Adrenal gland (tissue), 5 donors: ENCODE measurements around the gene OR8B12.

Experiments
- POLR2A ChIP-seq, 2 donors: fragments of 450-650 bp; IDR thresholded peaks; one replicate each; pipeline ENCODE4 v1.6.1; 2017; ENCODE audit warnings: antibody characterized with exemption in 2 of 2, mild to moderate bottlenecking in 2 of 2, moderate library complexity in 1 of 2
- TF ChIP-seq, protein P1 (sequence below), 6 experiments: fragments of 450-650 bp in 4 of 6; fragments of 200-600 bp in 2 of 6; sonication (generic) in 1 of 6; IDR thresholded peaks; 1 replicate in 5 of 6; 2 replicates in 1 of 6; pipeline versions ENCODE4 v1.5.1 to v1.8.0; 2016 to 2021; ENCODE audit warnings: antibody characterized with exemption in 6 of 6, mild to moderate bottlenecking in 2 of 6, moderate library complexity in 1 of 6
- donor health status: DM: no; HTN: no; CAD: no.

DNA sequence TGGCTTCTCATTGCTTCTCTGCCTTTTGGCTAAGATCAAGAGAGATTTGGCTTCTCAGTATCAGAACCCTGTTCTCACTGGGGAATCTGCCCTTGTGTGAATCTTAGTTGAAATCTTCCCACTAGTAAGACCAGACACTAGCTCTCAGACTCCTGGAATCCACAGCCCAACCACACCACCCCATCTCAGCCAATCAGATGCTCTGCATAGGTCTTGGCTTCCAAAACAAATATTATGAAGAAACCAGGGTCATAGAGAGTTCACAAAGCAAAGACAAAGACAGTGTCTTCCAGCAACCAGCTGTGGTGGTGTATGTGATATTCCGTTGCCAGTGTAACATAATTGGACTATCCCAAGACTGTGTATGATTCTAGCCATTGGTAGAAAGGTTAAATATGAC, 5.4 kb downstream of the OR8B12 start:
- TF ChIP-seq, protein P1, sequence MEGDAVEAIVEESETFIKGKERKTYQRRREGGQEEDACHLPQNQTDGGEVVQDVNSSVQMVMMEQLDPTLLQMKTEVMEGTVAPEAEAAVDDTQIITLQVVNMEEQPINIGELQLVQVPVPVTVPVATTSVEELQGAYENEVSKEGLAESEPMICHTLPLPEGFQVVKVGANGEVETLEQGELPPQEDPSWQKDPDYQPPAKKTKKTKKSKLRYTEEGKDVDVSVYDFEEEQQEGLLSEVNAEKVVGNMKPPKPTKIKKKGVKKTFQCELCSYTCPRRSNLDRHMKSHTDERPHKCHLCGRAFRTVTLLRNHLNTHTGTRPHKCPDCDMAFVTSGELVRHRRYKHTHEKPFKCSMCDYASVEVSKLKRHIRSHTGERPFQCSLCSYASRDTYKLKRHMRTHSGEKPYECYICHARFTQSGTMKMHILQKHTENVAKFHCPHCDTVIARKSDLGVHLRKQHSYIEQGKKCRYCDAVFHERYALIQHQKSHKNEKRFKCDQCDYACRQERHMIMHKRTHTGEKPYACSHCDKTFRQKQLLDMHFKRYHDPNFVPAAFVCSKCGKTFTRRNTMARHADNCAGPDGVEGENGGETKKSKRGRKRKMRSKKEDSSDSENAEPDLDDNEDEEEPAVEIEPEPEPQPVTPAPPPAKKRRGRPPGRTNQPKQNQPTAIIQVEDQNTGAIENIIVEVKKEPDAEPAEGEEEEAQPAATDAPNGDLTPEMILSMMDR (IDR thresholded peaks at IDR 0.05): no peak
- no peak for TF ChIP-seq POLR2A (IDR thresholded peaks at IDR 0.05)
